ENCODE measurements around the gene RASAL3. TPM values are rescaled to one million over a fixed set of nuclear protein-coding genes. Genes with fewer than 3 reads are reported as not detected.

Gene RASAL3
- total and polyA plus RNA-seq, 4 experiments from 2014 or later, result 37.4 to 238 (median 167) TPM

GRCh38 chr19:15423130-15423529 is 41.2 kb downstream of the RASAL3 start:
- no peak overlapping the region for H3K27ac ChIP-seq (ENCODE audit: low read depth, low read length)

GRCh38 chr19:15422296-15423075 is 41.9 kb downstream of the RASAL3 start:
- ChIA-PET POLR2A (ENCODE audit: partially characterized antibody) (interaction anchor here (0.8 to 7.0 kb wide), 4 partner anchors 38 to 133 kb away, joined by 3 to 168 read pairs (median 68); partner anchors contain the start of genes AKAP8 and RASAL3), CTCF (ENCODE audit: partially characterized antibody) (interaction anchor here (5.0 to 9.0 kb wide), 3 partner anchors 43 to 131 kb away, joined by 54 to 319 read pairs (median 82); partner anchors contain the start of genes AKAP8 and RASAL3)
- Mint-ChIP-seq H3K4me1 (peaks cover 18 to 39% (median 26%) of the 10 kb centered on the region in 4 donors), H3K36me3 (peaks cover 29 to 34% of the 10 kb centered on the region in 2 donors), H3K27ac (no peak overlapping the region), H3K9me3 (no peaks in the 10 kb centered on the region), H3K27me3 (no peaks in the 10 kb centered on the region), H3K4me3 (no peak overlapping the region)
- no peaks in the 10 kb centered on the region for H3K9me3 ChIP-seq (ENCODE audit: control insufficient read depth in 1 of 2, low read length in 2 of 2)
- H3K4me3 ChIP-seq (ENCODE audit: low read length in 2 of 2), result no peak overlapping the region
- H3K27me3 ChIP-seq (ENCODE audit: insufficient read depth, low read length), result no peaks in the 10 kb centered on the region
- intact Hi-C loops (cut with micrococcal nuclease), result no loop called here
- peaks cover 16% of the 10 kb centered on the region for H3K4me1 ChIP-seq (ENCODE audit: insufficient read depth, low read length)
- peaks cover 36% of the 10 kb centered on the region for H3K36me3 ChIP-seq (ENCODE audit: insufficient read depth, low read length)
- H3K27ac ChIP-seq (ENCODE audit: low read depth, low read length), result no peak overlapping the region
- DNase-seq, result no peak

More at GRCh38 chr19:15423130-15423529, 41.2 kb downstream of the RASAL3 start:
- DNase-seq, result no peak
- ChIA-PET POLR2A (ENCODE audit: partially characterized antibody) (interaction anchor here (1.0 kb wide), 1 partner anchor 132 kb away, joined by 3 read pairs; no protein-coding TSS in a partner anchor), CTCF (ENCODE audit: partially characterized antibody) (interaction anchor here (1.8 to 5.0 kb wide), 2 partner anchors 43 to 133 kb away, joined by 4 to 82 read pairs; partner anchors contain the start of gene RASAL3)
- Histone ChIP-seq H3K4me3 (ENCODE audit: low read length in 2 of 2) (no peak overlapping the region), H3K4me1 (ENCODE audit: insufficient read depth, low read length) (peaks cover 10% of the 10 kb centered on the region), H3K36me3 (ENCODE audit: insufficient read depth, low read length) (peaks cover 39% of the 10 kb centered on the region), H3K27me3 (ENCODE audit: insufficient read depth, low read length) (no peaks in the 10 kb centered on the region), H3K9me3 (ENCODE audit: control insufficient read depth in 1 of 2, low read length in 2 of 2) (no peaks in the 10 kb centered on the region)
- Mint-ChIP-seq H3K27me3 (no peaks in the 10 kb centered on the region), H3K36me3 (peaks cover 29 to 35% of the 10 kb centered on the region in 2 donors), H3K4me3 (no peak overlapping the region), H3K9me3 (no peaks in the 10 kb centered on the region), H3K4me1 (peaks cover 13 to 34% (median 20%) of the 10 kb centered on the region in 4 donors), H3K27ac (no peak overlapping the region)
- intact Hi-C loops (cut with micrococcal nuclease), result no loop called here

GRCh38 chr19:15421721-15422260 is 42.6 kb downstream of the RASAL3 start:
- Mint-ChIP-seq H3K36me3 (peaks cover 29 to 34% of the 10 kb centered on the region in 2 donors), H3K27ac (no peak overlapping the region), H3K9me3 (no peaks in the 10 kb centered on the region), H3K4me3 (no peak overlapping the region), H3K27me3 (no peaks in the 10 kb centered on the region), H3K4me1 (peaks cover 23 to 42% (median 32%) of the 10 kb centered on the region in 4 donors)
- no peak for DNase-seq
- no peak overlapping the region for H3K4me3 ChIP-seq (ENCODE audit: low read length in 2 of 2)
- CTCF ChIA-PET (ENCODE audit: partially characterized antibody), result interaction anchor here (1.0 to 9.0 kb wide), 5 partner anchors 11 to 138 kb away, joined by 3 to 319 read pairs (median 54); partner anchors contain the start of genes AKAP8 and RASAL3
- H3K36me3 ChIP-seq (ENCODE audit: insufficient read depth, low read length), result peaks cover 29% of the 10 kb centered on the region
- no peaks in the 10 kb centered on the region for H3K27me3 ChIP-seq (ENCODE audit: insufficient read depth, low read length)
- POLR2A ChIA-PET (ENCODE audit: partially characterized antibody), result interaction anchor here (0.8 to 7.0 kb wide), 6 partner anchors 12 to 134 kb away, joined by 3 to 168 read pairs (median 40); partner anchors contain the start of genes AKAP8 and RASAL3
- intact Hi-C loops (cut with micrococcal nuclease), result no loop called here
- no peaks in the 10 kb centered on the region for H3K9me3 ChIP-seq (ENCODE audit: control insufficient read depth in 1 of 2, low read length in 2 of 2)
- H3K27ac ChIP-seq (ENCODE audit: low read depth, low read length), result no peak overlapping the region
- peaks cover 23% of the 10 kb centered on the region for H3K4me1 ChIP-seq (ENCODE audit: insufficient read depth, low read length)

GRCh38 chr19:15421136-15421695 is 43.1 kb downstream of the RASAL3 start:
- Mint-ChIP-seq H3K4me1 (peaks cover 26 to 47% (median 34%) of the 10 kb centered on the region in 4 donors), H3K36me3 (peaks cover 30 to 34% of the 10 kb centered on the region in 2 donors), H3K4me3 (no peak overlapping the region), H3K27ac (peak overlapping the region in 1 of 7 donors; percentile 12), H3K27me3 (no peaks in the 10 kb centered on the region), H3K9me3 (no peaks in the 10 kb centered on the region)
- ChIA-PET POLR2A (ENCODE audit: partially characterized antibody) (interaction anchor here (1.2 to 7.0 kb wide), 5 partner anchors 13 to 135 kb away, joined by 3 to 168 read pairs (median 75); partner anchors contain the start of genes AKAP8 and RASAL3), CTCF (ENCODE audit: partially characterized antibody) (interaction anchor here (1.0 to 9.0 kb wide), 7 partner anchors 12 to 138 kb away, joined by 3 to 319 read pairs (median 4); partner anchors contain the start of genes AKAP8 and RASAL3)
- peaks cover 23% of the 10 kb centered on the region for H3K36me3 ChIP-seq (ENCODE audit: insufficient read depth, low read length)
- H3K9me3 ChIP-seq (ENCODE audit: control insufficient read depth in 1 of 2, low read length in 2 of 2), result no peaks in the 10 kb centered on the region
- no peak for DNase-seq
- peaks cover 29% of the 10 kb centered on the region for H3K4me1 ChIP-seq (ENCODE audit: insufficient read depth, low read length)
- no peak overlapping the region for H3K27ac ChIP-seq (ENCODE audit: low read depth, low read length)
- intact Hi-C loops (cut with micrococcal nuclease), result no loop called here
- no peaks in the 10 kb centered on the region for H3K27me3 ChIP-seq (ENCODE audit: insufficient read depth, low read length)
- H3K4me3 ChIP-seq (ENCODE audit: low read length in 2 of 2), result no peak overlapping the region

- CTCF ChIA-PET (ENCODE audit: partially characterized antibody), result interaction anchor here (0.7 to 9.0 kb wide), 31 partner anchors 10 to 327 kb away, joined by 3 to 319 read pairs (median 7); partner anchors contain the start of genes AKAP8, RASAL3 and WIZ
- Histone ChIP-seq H3K36me3 (ENCODE audit: insufficient read depth, low read length) (peaks cover 19% of the 10 kb centered on the region), H3K27ac (ENCODE audit: low read depth, low read length) (no peak overlapping the region), H3K9me3 (ENCODE audit: control insufficient read depth in 1 of 2, low read length in 2 of 2) (no peaks in the 10 kb centered on the region), H3K4me3 (ENCODE audit: low read length in 2 of 2) (no peak overlapping the region), H3K27me3 (ENCODE audit: insufficient read depth, low read length) (no peaks in the 10 kb centered on the region), H3K4me1 (ENCODE audit: insufficient read depth, low read length) (peaks cover 39% of the 10 kb centered on the region)
- Mint-ChIP-seq H3K27ac (peak overlapping the region in 5 of 7 donors; percentile 75 to 100 (median 95)), H3K4me1 (peaks cover 31 to 55% (median 36%) of the 10 kb centered on the region in 4 donors), H3K9me3 (no peaks in the 10 kb centered on the region), H3K36me3 (peaks cover 27 to 34% of the 10 kb centered on the region in 2 donors), H3K4me3 (peak overlapping the region in 7 of 8 donors; percentile 31 to 100 (median 100)), H3K27me3 (no peaks in the 10 kb centered on the region)
- POLR2A ChIA-PET (ENCODE audit: partially characterized antibody), result interaction anchor here (0.7 to 7.0 kb wide), 39 partner anchors 9 to 1624 kb away, joined by 3 to 168 read pairs (median 6); partner anchors contain the start of genes AKAP8, BRD4, RASAL3 and TMEM38A
- DNase-seq, result no peak
- intact Hi-C loops (cut with micrococcal nuclease), result loop anchor here (1.0 to 2.0 kb wide), 10 partner anchors 13 to 327 kb away; partner anchors contain the start of gene AKAP8
These were observed 44.8 kb downstream of the RASAL3 start for GRCh38 chr19:15419413-15420025.
